Kidney (tissue), 14 donors: ENCODE results near the gene EFEMP1. TPM values are rescaled to one million over a fixed set of nuclear protein-coding genes. Genes with fewer than 3 reads are reported as not detected.

Experiments used
- DNase-seq, 5 donors: peaks; one replicate each; pipeline ENCODE4 v3.0.0-alpha.2; 2013 to 2020
- FAIRE-seq: peaks from 2 replicates; lab custom pipeline; 2012; peaks lifted over from hg19 to GRCh38; lab: Jason Lieb, UNC
- H3K27ac ChIP-seq, 2 donors: one replicate each; pipeline ENCODE4 v1.7.0; 2013; ENCODE audit warnings: low read depth in 2 of 2, low read length in 2 of 2, inconsistent platforms in 1 of 2
- H3K27me3 ChIP-seq: one replicate; pipeline ENCODE4 v1.7.1; 2013; ENCODE audit warnings: low read length, inconsistent platforms; ENCODE audit not compliant: control insufficient read depth, insufficient read depth
- H3K36me3 ChIP-seq, 3 donors: one replicate each; pipeline versions ENCODE4 v1.7.0 to v1.7.1; 2013; ENCODE audit warnings: low read length in 3 of 3, control low read depth in 1 of 3, inconsistent platforms in 1 of 3; ENCODE audit not compliant: insufficient read depth in 3 of 3, control insufficient read depth in 2 of 3
- H3K4me1 ChIP-seq, 3 donors: one replicate each; pipeline versions ENCODE4 v1.7.0 to v1.7.1; 2013; ENCODE audit warnings: low read length in 3 of 3, inconsistent platforms in 1 of 3, low read depth in 1 of 3; ENCODE audit not compliant: control insufficient read depth in 2 of 3, insufficient read depth in 2 of 3
- H3K4me3 ChIP-seq, 3 donors: one replicate each; pipeline versions ENCODE4 v1.7.0 to v1.8.1; 2013; ENCODE audit warnings: low read length in 3 of 3, control low read depth in 1 of 3, inconsistent platforms in 1 of 3
- H3K9ac ChIP-seq, 3 donors: one replicate each; pipeline versions ENCODE4 v1.7.0 to v1.7.1; 2013; ENCODE audit warnings: low read length in 3 of 3, control low read depth in 1 of 3, inconsistent platforms in 1 of 3
- H3K9me3 ChIP-seq, 3 donors: one replicate each; pipeline versions ENCODE4 v1.7.0 to v1.7.1; 2013; ENCODE audit warnings: low read length in 3 of 3, control low read depth in 1 of 3, inconsistent platforms in 1 of 3; ENCODE audit not compliant: control insufficient read depth in 2 of 3, insufficient read depth in 1 of 3
- intact Hi-C: fragments of 100-400 bp; cut with DNase I; formaldehyde crosslinking; loops from one replicate; pipeline ENCODE4 v1.11.1; 2022
- polyA plus RNA-seq: library from polyadenylated mRNA; stranded (reverse); fragments of 350-450 nt; fragmentation: Illumina TruSeq; extraction: RNeasy Lipid Tissue Mini Kit (QIAGEN cat#74804); gene quantifications from one replicate; pipeline ENCODE4 v1.2.3, GENCODE V29; 2014; ENCODE audit warnings: low read depth, low replicate concordance; ENCODE audit not compliant: insufficient read depth
- total RNA-seq: library from RNA; stranded (reverse); fragmentation: NEBNext Ultra II Directional; extraction: Animal tissue kit (Norgen Biotek cat#: 25700); gene quantifications from one replicate; pipeline ENCODE4 v1.2.1, GENCODE V29; 2021
- TF ChIP-seq, protein P1 (sequence below): IDR thresholded peaks from 3 replicates; pipeline ENCODE4 v1.5.1; 2012; ENCODE audit warnings: mild to moderate bottlenecking, moderate library complexity, borderline replicate concordance; ENCODE audit not compliant: insufficient read depth; ENCODE audit errors: extremely low read depth
- donor health status: control.
- donor health status: control.
- donor health status: control.
- donor health status: control.
- donor health status: control.
- donor health status: DM: yes; HTN: yes; CAD: no.
- donor health status: Normal renal cell carcinoma (clear cell type).

The EFEMP1 gene
- total and polyA plus RNA-seq, 2 donors from 2014 or later = 68.4 to 171 TPM

DNA sequence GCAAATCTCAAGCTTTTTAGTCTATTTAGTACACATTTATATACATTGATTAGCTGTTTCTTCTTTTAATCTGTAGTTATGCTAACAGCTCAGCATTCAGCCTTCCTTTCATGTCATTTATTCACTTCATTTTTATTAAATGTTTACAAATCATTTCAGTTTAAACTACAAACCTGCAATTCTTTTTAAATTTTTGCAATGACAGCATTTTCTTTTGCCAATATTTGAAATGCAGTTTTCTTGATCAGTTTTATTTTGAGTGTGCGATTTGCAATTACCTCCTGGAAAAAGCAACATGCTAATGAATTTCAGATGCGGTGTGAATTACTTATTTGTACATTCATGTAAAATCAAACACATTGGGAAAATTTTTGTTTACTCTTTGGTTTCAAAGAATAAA lies 13.5 kb downstream of the EFEMP1 start:
- DNase-seq (no peak), FAIRE-seq (no peak)
- intact Hi-C loops = no loop called here
- H3K4me3 ChIP-seq = no peak overlapping the region
- no peak overlapping the region for H3K27ac ChIP-seq
- no peak overlapping the region for H3K9ac ChIP-seq
- no peaks in the 10 kb centered on the region for H3K27me3 ChIP-seq
- H3K9me3 ChIP-seq = no peaks in the 10 kb centered on the region
- TF ChIP-seq, protein P1, sequence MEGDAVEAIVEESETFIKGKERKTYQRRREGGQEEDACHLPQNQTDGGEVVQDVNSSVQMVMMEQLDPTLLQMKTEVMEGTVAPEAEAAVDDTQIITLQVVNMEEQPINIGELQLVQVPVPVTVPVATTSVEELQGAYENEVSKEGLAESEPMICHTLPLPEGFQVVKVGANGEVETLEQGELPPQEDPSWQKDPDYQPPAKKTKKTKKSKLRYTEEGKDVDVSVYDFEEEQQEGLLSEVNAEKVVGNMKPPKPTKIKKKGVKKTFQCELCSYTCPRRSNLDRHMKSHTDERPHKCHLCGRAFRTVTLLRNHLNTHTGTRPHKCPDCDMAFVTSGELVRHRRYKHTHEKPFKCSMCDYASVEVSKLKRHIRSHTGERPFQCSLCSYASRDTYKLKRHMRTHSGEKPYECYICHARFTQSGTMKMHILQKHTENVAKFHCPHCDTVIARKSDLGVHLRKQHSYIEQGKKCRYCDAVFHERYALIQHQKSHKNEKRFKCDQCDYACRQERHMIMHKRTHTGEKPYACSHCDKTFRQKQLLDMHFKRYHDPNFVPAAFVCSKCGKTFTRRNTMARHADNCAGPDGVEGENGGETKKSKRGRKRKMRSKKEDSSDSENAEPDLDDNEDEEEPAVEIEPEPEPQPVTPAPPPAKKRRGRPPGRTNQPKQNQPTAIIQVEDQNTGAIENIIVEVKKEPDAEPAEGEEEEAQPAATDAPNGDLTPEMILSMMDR = no peak
- H3K4me1 ChIP-seq = no peaks in the 10 kb centered on the region
- H3K36me3 ChIP-seq = no peaks in the 10 kb centered on the region

DNA sequence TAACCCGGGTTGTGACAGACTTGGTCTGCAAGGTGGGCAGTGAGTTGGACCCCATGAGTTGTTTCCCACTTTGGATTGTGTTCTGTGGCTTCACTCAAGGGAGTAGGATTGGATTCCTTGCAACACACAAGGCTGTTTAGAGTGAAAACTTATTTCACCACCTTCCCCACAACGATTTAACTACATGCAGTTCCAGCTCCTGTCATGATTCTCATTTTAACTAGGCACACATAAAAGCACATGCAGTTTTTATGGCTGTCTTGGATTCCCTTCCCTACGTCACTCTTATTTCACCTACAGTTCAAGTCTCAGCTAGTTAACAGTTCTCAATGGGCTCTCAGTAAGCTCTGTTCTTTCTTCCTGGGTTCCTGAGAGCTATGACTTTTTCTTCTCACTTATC lies 15.9 kb downstream of the EFEMP1 start:
- no peak for FAIRE-seq
- TF ChIP-seq, protein P1 = no peak
- no peak overlapping the region for H3K27ac ChIP-seq
- intact Hi-C loops = no loop called here
- H3K36me3 ChIP-seq = no peaks in the 10 kb centered on the region
- no peak overlapping the region for H3K9ac ChIP-seq
- H3K27me3 ChIP-seq = no peaks in the 10 kb centered on the region
- H3K4me3 ChIP-seq = no peak overlapping the region
- peak in 1 of 5 donors; percentile 37 for DNase-seq
- peaks cover 0 to under 1% (median 0%) of the 10 kb centered on the region in 3 donors for H3K4me1 ChIP-seq
- peaks cover 0 to 7% (median 0%) of the 10 kb centered on the region in 3 donors for H3K9me3 ChIP-seq

DNA sequence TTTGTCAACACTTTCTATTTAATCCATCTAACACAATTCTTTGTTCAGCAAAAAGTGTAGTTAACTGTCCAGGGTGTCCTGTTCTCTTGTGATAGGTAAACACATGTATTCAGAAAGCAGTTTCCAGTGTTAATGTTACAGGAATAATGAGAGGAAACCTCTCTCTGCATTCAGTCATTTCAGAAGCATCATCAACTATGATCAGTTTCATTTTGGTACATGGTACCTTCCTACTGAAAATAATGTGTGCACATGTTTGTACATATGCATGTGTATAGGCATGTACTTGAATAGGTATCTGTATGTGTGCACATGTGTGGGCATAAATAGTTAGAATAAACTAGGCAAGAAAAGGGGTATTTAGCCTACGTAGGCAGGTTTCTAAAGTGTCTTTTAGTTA lies 16.6 kb downstream of the EFEMP1 start:
- FAIRE-seq (no peak), DNase-seq (no peak)
- Histone ChIP-seq H3K4me3 (no peak overlapping the region), H3K9me3 (peaks cover 0 to 7% (median 0%) of the 10 kb centered on the region in 3 donors), H3K9ac (no peak overlapping the region), H3K36me3 (no peaks in the 10 kb centered on the region), H3K4me1 (peaks cover 0 to 6% (median 0%) of the 10 kb centered on the region in 3 donors), H3K27ac (no peak overlapping the region), H3K27me3 (no peaks in the 10 kb centered on the region)
- TF ChIP-seq, protein P1 = no peak
- intact Hi-C loops = no loop called here

DNA sequence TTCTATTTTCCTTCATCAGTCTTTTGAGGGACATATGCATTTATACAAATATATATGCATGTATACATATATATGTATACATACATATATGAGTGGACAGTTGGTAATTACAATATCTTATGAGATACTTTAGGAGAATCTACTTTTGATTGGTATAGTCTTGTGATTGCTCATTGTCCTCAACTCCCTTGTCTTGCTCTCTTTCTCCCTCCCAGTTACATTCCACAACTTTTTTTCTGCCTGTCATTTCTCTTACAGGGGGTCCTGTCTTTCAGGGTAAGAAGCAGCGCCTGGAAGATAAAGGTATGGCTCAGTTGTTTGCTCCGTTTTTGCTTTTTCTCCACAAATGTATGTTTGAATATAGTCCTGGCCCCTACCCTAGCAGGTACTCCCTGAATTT lies 19.9 kb downstream of the EFEMP1 start:
- H3K4me3 ChIP-seq = no peak overlapping the region
- H3K27me3 ChIP-seq = no peaks in the 10 kb centered on the region
- no peak overlapping the region for H3K27ac ChIP-seq
- intact Hi-C loops = no loop called here
- FAIRE-seq = no peak
- H3K36me3 ChIP-seq = no peaks in the 10 kb centered on the region
- H3K4me1 ChIP-seq = peaks cover 0 to 13% (median 0%) of the 10 kb centered on the region in 3 donors
- TF ChIP-seq, protein P1 = no peak
- no peak overlapping the region for H3K9ac ChIP-seq
- DNase-seq = no peak
- peaks cover 0 to 7% (median 0%) of the 10 kb centered on the region in 3 donors for H3K9me3 ChIP-seq
